ENCODE results near the gene PAPPA.

DNA sequence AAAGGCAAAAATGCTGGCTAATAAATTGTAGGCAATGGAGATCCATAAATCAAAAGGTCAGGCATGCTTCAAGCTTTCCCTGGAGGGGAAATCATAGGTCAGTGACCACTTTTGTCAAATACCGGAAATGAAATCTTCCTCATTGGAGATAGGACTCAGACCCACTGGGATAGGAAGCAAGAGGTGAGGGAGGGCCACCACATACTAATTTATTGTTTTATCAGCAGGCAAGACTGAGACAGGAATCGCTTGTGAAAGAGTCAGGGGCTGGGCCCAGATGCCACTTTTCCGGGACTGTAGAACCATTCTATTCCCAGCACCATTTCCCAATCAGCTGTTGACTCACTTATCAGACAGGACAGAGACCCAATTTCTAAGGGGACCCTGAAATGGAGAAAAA, 277.3 kb downstream of the PAPPA start:
- TF ChIP-seq, protein P1, sequence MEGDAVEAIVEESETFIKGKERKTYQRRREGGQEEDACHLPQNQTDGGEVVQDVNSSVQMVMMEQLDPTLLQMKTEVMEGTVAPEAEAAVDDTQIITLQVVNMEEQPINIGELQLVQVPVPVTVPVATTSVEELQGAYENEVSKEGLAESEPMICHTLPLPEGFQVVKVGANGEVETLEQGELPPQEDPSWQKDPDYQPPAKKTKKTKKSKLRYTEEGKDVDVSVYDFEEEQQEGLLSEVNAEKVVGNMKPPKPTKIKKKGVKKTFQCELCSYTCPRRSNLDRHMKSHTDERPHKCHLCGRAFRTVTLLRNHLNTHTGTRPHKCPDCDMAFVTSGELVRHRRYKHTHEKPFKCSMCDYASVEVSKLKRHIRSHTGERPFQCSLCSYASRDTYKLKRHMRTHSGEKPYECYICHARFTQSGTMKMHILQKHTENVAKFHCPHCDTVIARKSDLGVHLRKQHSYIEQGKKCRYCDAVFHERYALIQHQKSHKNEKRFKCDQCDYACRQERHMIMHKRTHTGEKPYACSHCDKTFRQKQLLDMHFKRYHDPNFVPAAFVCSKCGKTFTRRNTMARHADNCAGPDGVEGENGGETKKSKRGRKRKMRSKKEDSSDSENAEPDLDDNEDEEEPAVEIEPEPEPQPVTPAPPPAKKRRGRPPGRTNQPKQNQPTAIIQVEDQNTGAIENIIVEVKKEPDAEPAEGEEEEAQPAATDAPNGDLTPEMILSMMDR (conservative IDR thresholded peaks at IDR 0.05) = no peak
- no peak for TF ChIP-seq ZFX (IDR thresholded peaks at IDR 0.05)
